ENCODE data around the gene PLEKHM2. TPM values are rescaled to one million over a fixed set of nuclear protein-coding genes. Genes with fewer than 3 reads are reported as not detected.
A peak's percentile ranks its signal among the peaks of the same experiment; 100 is the strongest.

PLEKHM2 gene
- total and polyA plus RNA-seq, 12 donors: 63.7 to 106 (median 76.7) TPM

DNA sequence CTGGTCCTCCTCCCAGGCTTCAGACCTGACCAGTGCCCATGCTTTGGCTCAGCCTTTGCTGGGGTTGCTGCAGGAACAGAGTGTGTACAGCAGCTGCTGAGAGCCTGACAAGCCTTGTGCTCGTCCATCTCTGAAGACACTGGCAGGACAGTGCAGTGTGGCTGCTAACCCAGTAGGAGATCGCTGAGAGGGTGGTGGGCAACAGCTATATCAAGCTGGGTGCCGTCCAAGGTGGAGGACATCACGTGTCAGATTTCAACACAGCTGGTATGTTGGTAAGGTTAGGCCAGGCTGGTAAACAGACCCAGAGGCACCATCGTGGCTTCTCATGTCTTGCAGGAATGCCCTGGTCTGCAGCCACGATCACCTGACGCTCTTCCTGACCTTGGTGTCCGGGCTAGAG lies 34.1 kb downstream of the PLEKHM2 start:
- Histone ChIP-seq H3K9me3 (no peaks in the 10 kb centered on the region), H3K4me3 (no peak overlapping the region), H3K27ac (peak overlapping the region; percentile 24 to 88 (median 66)), H3K36me3 (peaks cover 0 to 77% (median 38%) of the 10 kb centered on the region in 9 donors), H3K4me1 (peaks cover 22 to 84% (median 54%) of the 10 kb centered on the region in 9 donors), H3K27me3 (no peaks in the 10 kb centered on the region)
- ATAC-seq: peak; percentile 8 to 38 (median 20)
- DNase-seq: no peak
- TF ChIP-seq, protein P1, sequence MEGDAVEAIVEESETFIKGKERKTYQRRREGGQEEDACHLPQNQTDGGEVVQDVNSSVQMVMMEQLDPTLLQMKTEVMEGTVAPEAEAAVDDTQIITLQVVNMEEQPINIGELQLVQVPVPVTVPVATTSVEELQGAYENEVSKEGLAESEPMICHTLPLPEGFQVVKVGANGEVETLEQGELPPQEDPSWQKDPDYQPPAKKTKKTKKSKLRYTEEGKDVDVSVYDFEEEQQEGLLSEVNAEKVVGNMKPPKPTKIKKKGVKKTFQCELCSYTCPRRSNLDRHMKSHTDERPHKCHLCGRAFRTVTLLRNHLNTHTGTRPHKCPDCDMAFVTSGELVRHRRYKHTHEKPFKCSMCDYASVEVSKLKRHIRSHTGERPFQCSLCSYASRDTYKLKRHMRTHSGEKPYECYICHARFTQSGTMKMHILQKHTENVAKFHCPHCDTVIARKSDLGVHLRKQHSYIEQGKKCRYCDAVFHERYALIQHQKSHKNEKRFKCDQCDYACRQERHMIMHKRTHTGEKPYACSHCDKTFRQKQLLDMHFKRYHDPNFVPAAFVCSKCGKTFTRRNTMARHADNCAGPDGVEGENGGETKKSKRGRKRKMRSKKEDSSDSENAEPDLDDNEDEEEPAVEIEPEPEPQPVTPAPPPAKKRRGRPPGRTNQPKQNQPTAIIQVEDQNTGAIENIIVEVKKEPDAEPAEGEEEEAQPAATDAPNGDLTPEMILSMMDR (IDR thresholded peaks at IDR 0.05): no peak
- WGBS, 2 donors: 60 to 72% methylated on average over 8 of the region's 8 CpGs
- intact Hi-C loops (cut with DNase I): no loop called here

DNA sequence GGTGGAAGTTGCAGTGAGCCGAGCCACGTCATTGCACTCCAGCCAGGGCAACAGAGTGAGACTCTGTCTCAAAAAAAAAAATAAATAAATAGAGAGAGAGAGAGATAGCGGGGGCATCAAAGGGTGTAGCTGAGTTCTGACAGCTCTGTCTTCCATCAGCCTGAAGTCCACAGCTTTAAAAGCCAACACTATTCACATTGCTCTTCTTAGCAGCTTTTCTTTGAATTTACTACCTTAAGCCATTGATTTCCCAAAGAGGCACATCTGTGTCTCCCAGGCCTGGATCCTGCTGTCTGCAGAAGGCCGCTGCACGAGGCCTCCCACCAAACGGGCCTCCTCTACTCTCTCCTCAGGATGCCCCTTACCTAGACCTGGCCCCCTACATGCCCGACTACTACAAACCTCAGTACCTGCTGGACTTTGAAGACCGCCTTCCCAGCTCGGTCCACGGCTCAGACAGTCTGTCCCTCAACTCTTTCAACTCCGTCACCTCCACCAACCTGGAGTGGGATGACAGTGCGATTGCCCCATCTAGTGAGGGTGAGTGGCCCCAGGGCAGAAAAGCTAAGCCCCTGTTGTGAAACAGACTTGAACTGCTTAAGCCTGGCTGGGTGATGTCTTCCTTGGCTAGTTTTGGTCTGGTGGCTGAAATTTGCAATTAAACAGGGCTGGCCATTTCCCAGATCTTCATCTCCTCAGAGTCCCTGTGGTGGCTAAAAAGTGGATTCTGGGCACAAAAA lies 35.4 kb downstream of the PLEKHM2 start:
- peaks cover 11 to 70% (median 44%) of the 10 kb centered on the region in 9 donors for H3K4me1 ChIP-seq
- TF ChIP-seq, protein P1 (IDR thresholded peaks at IDR 0.05): no peak
- no peak for DNase-seq
- H3K9me3 ChIP-seq: no peaks in the 10 kb centered on the region
- WGBS, 2 donors: 81 to 86% methylated on average over 12 of the region's 12 CpGs
- H3K27me3 ChIP-seq: no peaks in the 10 kb centered on the region
- intact Hi-C loops (cut with DNase I): loop anchor here in 1 of 10 donors (10.0 kb wide), 1 partner anchor 55 kb away; no protein-coding TSS in a partner anchor
- no peak overlapping the region for H3K4me3 ChIP-seq
- no peak for ATAC-seq
- peak overlapping the region in 7 of 10 donors; percentile 2 to 88 (median 51) for H3K27ac ChIP-seq
- peaks cover 0 to 91% (median 41%) of the 10 kb centered on the region in 9 donors for H3K36me3 ChIP-seq

DNA sequence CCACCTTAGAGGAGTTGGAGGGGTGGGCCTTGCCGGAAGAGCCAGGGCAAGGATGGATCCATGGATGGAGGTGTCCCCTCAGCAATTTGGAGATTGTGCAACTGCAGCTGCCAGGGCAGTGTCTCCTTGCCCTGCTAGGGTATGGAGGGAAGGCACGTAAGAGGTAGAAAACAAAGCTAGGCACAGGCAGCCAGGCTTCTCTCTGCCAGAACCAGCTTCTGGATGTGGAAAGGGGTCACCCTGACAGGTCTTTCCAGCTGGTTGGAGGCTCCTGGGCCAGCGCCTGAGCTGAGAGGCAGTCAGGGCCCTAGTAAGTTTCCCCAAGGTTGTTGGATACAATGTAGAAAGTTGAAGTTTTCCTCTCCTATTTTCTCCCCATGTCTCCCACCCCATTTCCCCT lies 36.7 kb downstream of the PLEKHM2 start:
- TF ChIP-seq, protein P1 (IDR thresholded peaks at IDR 0.05): no peak
- Histone ChIP-seq H3K36me3 (peaks cover 0 to 100% (median 48%) of the 10 kb centered on the region in 9 donors), H3K27me3 (no peaks in the 10 kb centered on the region), H3K27ac (peak overlapping the region in 9 of 10 donors; percentile 4 to 88 (median 55)), H3K4me1 (peaks cover 4 to 57% (median 32%) of the 10 kb centered on the region in 9 donors), H3K9me3 (no peaks in the 10 kb centered on the region), H3K4me3 (no peak overlapping the region)
- ATAC-seq (peak in 5 of 8 donors; percentile 34 to 63 (median 43)), DNase-seq (no peak)
- WGBS, 2 donors: 59 to 72% methylated on average over 3 of the region's 3 CpGs
- intact Hi-C loops (cut with DNase I): loop anchor here in 1 of 10 donors (10.0 kb wide), 1 partner anchor 56 kb away; no protein-coding TSS in a partner anchor

DNA sequence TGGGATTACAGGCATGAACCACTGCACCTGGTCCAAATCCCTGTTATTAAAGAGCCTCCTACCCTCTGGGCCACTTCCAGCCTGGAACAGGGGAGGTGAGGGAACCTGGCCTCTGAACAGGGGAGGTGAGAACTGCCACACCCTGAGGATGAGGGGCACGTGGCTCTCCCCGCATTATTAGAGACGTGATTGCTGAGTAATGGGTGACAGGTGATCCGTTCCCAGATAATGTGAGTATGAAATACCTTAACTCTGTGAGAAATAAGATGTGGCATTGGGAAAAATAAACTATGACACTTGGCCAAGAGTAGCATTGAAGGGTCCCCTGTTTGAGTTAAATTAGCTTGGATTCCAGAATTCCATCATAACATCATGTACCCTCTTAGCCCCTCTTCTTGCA lies 38.3 kb downstream of the PLEKHM2 start:
- intact Hi-C loops (cut with DNase I): loop anchor here in 1 of 10 donors (10.0 kb wide), 1 partner anchor 58 kb away; no protein-coding TSS in a partner anchor
- no peaks in the 10 kb centered on the region for H3K9me3 ChIP-seq
- no peaks in the 10 kb centered on the region for H3K27me3 ChIP-seq
- peaks cover 4 to 44% (median 21%) of the 10 kb centered on the region in 9 donors for H3K4me1 ChIP-seq
- TF ChIP-seq, protein P1 (IDR thresholded peaks at IDR 0.05): no peak
- DNase-seq (no peak), ATAC-seq (no peak)
- peaks cover 0 to 100% (median 63%) of the 10 kb centered on the region in 9 donors for H3K36me3 ChIP-seq
- 91 to 96% methylated on average over 4 of the region's 4 CpGs for WGBS, 2 donors
- H3K4me3 ChIP-seq: no peak overlapping the region
- no peak overlapping the region for H3K27ac ChIP-seq
